ENCODE data around the gene CIDEA. TPM values are rescaled to one million over a fixed set of nuclear protein-coding genes. Genes with fewer than 3 reads are reported as not detected.

CIDEA gene
- total and polyA plus RNA-seq, 9 of the 15 experiments (the other 6 are each of a cell fraction or from before 2014, with no cell fraction given), result not detected

DNA sequence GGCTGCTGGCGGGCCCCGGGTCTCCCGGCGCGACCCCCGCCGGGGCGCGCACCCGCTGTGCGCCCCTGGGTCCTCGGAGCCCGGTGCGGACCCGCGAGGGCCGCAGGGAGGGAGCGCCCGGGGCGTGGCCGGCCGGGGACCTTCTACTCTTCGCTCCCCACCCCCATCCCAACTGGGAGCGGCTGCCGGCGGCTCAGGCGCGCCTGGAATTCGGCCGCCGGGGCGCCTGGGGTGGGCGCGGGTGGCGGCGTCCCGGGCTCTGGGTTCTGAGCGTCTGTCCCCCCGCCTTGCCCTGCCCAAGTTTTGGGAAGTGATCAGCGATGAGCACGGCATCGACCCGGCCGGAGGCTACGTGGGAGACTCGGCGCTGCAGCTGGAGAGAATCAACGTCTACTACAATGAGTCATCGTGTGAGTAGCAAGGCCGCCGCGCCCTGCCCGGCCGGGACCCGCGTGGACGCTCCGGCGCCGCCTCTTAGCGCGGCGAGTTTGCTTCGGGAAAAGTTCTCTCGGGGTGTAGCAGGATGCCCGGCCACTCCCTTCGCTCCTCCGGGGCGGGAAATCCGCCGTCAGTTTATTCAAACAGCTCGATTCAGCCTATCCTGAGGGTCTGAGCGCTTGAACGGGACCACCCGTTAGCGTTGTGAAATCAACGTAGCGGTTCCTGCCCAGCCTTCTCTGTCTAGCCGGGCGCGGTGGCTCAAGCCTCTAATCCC, 54.4 kb downstream of the CIDEA start:
- H3K4me3 ChIP-seq, result peak overlapping the region; percentile 86
- FAIRE-seq (peak; percentile 52), DNase-seq (ENCODE audit: extremely low read depth in 1 of 4, low spot score in 3 of 4) (peak; percentile 75 to 89 (median 87)), ATAC-seq (peak; percentile 76)
- no peaks in the 10 kb centered on the region for H3K9me1 ChIP-seq (ENCODE audit: control insufficient read depth, insufficient read depth, low read length)
- peak overlapping the region; percentile 95 to 96 for H3K9ac ChIP-seq (ENCODE audit: insufficient read depth in 1 of 2, low read depth in 2 of 2, low read length in 2 of 2)
- peak overlapping the region; percentile 82 for H2AFZ ChIP-seq (ENCODE audit: low read depth, low read length)
- peaks cover 38% of the 10 kb centered on the region for H3K36me3 ChIP-seq (ENCODE audit: control insufficient read depth, insufficient read depth, low read length)
- intact Hi-C loops (cut with micrococcal nuclease), result no loop called here
- in situ Hi-C loops (cut with MboI), result no loop called here
- H3K27me3 ChIP-seq (ENCODE audit: control insufficient read depth in 2 of 2, insufficient read depth in 2 of 2, low read length in 2 of 2), result no peaks in the 10 kb centered on the region
- peak overlapping the region; percentile 88 for H3K4me2 ChIP-seq (ENCODE audit: insufficient read depth, low read length)
- peaks cover 44 to 52% of the 10 kb centered on the region in 2 experiments for H3K4me1 ChIP-seq (replicated peaks in 1 of 2; ENCODE audit: control insufficient read depth in 2 of 2, insufficient read depth in 2 of 2, low read length in 2 of 2)
- under 1% methylated on average over 64 of the region's 81 CpGs for whole genome bisulfite sequencing (ENCODE audit: insufficient coverage, low coverage, missing lambda C conversion rate)
- ChIA-PET POLR2A (interaction anchor here (0.6 to 4.3 kb wide), 8 partner anchors 10 to 400 kb away, joined by 3 to 19 read pairs (median 3); no protein-coding TSS in a partner anchor), CTCF (ENCODE audit: low intra/inter-chr PET ratio) (no interaction called here)
- H3K79me2 ChIP-seq (ENCODE audit: control insufficient read depth, insufficient read depth, low read length), result peaks cover 36% of the 10 kb centered on the region
- peak overlapping the region; percentile 91 for H3K27ac ChIP-seq (ENCODE audit: extremely low read depth, low read depth, low read length)
- BruUV-seq (replicated peaks), result no TSS peak
- peaks cover 25% of the 10 kb centered on the region for H3K9me3 ChIP-seq (replicated peaks; ENCODE audit: control insufficient read depth, insufficient read depth, low read depth, low read length)
- H4K20me1 ChIP-seq (replicated peaks; ENCODE audit: control insufficient read depth, insufficient read depth, low read length), result no peaks in the 10 kb centered on the region
- TF ChIP-seq FUS (optimal IDR thresholded peaks at IDR 0.05; ENCODE audit: low read depth, low read length) (peak; percentile 84), SRSF9 (IDR thresholded peaks at IDR 0.05; ENCODE audit: borderline replicate concordance, low read depth, low read length) (no peak), NFIX (CRISPR knock-in tag; IDR thresholded peaks at IDR 0.05; ENCODE audit: low read depth) (no peak), YY1 (IDR thresholded peaks at IDR 0.05; ENCODE audit: borderline replicate concordance in 1 of 3, control insufficient read depth in 1 of 3, extremely low read depth in 1 of 3, insufficient read depth in 3 of 3, insufficient read length in 1 of 3, insufficient replicate concordance in 2 of 3, low read depth in 1 of 3, low read length in 2 of 3) (peak in 1 of 3 experiments; percentile 12), PREB (CRISPR knock-in tag; IDR thresholded peaks at IDR 0.05) (0 out of 2 replicates have a peak, but pooled peaks have one; percentile 71), TBL1XR1 (IDR thresholded peaks at IDR 0.05; ENCODE audit: low read length in 2 of 2) (no peak), CHCHD3 (CRISPR knock-in tag; IDR thresholded peaks at IDR 0.05) (0 out of 2 replicates have a peak, but pooled peaks have one; percentile 13), SRSF1 (IDR thresholded peaks at IDR 0.05; ENCODE audit: low read depth, low read length) (no peak), RNF2 (IDR thresholded peaks at IDR 0.05) (peak; percentile 63; the same call in 1 of the 2 replicates), E4F1 (CRISPR knock-in tag; IDR thresholded peaks at IDR 0.05; ENCODE audit: borderline replicate concordance) (no peak), KLF6 (CRISPR knock-in tag; IDR thresholded peaks at IDR 0.05; ENCODE audit: borderline replicate concordance) (no peak), ZNF384 (IDR thresholded peaks at IDR 0.05; ENCODE audit: low read depth, low read length) (no peak), NUFIP1 (IDR thresholded peaks at IDR 0.05; ENCODE audit: partially characterized antibody) (no peak), SLC30A9 (CRISPR knock-in tag; IDR thresholded peaks at IDR 0.05) (no peak), MEF2A (IDR thresholded peaks at IDR 0.05; ENCODE audit: control insufficient read depth, low read depth, low read length) (no peak), RAD21 (CRISPR knock-in tag; conservative IDR thresholded peaks at IDR 0.05 in 1 of 2, IDR thresholded peaks at IDR 0.05 in 1 of 2) (no peak), ZNF12 (CRISPR knock-in tag; IDR thresholded peaks at IDR 0.05) (no peak), TSC22D4 (tag; IDR thresholded peaks at IDR 0.05) (no peak), BRD4 (IDR thresholded peaks at IDR 0.05) (peak; percentile 66; the same call in 1 of the 2 replicates)

Measured in K562 (cell line).